Activated CD8-positive, alpha-beta memory T cell treated with anti-CD3 and anti-CD28 coated beads for 48 hours (primary cell): ENCODE results near the gene FXYD6.

Experiments
- DNase-seq, 3 experiments: peaks; one replicate each; pipeline ENCODE4 v3.0.0-alpha.2; 2020; ENCODE audit warnings: low read depth in 2 of 3, low spot score in 2 of 3

FXYD6 gene

GRCh38 chr11:117831661-117832415 lies 44.6 kb downstream of the FXYD6 start:
- no peak for DNase-seq

GRCh38 chr11:117830674-117831351 lies 45.6 kb downstream of the FXYD6 start:
- DNase-seq: no peak

DNA sequence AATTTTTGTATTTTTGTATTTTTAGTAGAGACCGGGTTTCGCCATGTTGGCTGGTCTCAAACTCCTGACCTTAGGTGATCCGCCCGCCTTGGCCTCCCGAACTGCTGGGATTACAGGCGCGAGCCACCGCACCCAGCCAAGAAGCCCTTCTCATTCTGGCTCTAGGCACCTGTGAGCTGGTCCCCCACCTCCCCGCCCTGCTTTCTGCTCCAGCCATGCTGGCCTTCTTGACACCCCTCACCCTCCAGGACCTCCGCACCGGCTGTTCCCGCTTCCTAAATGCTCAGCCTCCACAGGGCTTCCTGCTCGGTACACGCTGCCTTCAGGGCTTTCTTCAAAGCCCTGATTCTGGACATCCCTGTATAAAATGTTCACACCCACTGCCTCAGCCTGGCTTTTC lies 46.4 kb downstream of the FXYD6 start:
- DNase-seq: no peak

DNA sequence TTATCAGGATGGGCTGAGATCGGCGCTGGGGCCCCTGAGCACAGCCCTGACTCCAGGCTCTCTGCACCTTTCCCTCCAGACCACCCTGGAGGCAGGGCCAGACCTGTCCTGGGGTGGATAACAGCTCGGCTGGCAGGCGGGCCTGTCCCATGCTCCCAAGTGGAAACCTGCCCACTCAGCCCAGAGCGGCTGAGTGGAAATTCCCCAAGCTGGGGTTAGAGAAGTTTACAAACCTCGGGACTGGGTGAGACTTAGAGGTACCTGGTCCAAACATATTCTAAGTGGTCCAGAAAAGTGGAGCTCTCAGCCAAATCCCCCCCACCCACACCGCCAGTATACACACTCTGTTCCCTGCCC lies 47.1 kb downstream of the FXYD6 start:
- no peak for DNase-seq

DNA sequence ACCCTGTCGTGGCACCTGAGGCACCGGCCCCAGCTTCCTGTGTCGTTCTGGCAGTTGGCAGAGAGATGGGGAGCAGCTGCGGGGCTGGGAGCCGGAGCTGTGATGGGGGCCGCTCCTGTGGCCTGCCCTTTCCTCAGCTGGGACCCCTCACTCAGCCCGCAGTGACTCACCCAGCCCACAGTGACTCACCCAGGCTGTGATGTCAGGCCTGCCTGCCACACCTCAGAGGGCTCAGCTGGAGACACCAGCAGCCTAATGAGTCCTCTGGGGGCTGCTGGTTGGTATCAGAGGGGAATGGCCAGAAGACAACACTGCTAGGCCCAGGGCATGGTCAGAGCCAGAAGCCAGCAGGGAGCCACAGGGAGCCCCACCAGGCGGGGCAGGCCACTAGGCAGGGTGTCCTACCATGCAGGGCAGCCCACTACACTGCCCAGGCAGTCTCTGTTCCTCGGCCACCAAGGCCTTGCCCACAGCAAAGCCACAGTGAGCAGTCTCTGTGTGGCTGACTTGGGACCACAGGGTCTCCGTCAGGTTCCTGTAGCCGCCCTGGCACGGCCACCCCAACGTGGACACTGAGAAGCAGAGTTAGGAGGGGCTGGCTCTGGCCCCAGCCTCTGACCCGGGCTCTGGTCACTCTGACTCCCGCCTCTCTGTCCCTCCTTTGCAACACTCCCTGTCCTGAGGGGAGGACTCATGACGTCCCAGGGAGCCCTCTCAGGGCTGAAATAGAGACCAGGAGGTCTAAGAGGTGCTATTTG lies 47.7 kb downstream of the FXYD6 start:
- peak; percentile 56 to 85 (median 68) for DNase-seq

GRCh38 chr11:117827521-117828511 lies 48.6 kb downstream of the FXYD6 start:
- DNase-seq: no peak

DNA sequence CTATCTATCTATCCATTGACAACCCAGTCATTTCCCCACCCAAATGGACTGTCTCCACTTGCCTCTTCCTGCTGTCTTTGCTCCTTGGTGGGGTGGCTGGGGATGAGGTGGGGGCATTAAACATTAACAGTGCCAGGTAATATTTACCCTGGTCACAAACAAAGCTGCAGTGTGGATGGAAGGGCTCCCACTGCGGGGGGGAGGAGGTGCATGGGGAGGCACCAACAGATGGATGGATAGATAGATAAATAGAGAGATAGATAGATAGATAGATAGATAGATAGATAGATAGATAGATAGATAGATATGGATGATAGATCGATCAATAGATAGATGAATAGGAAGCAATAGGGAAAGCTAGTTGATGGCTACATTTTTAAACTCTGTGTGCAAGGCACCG lies 49.6 kb downstream of the FXYD6 start:
- no peak for DNase-seq

DNA sequence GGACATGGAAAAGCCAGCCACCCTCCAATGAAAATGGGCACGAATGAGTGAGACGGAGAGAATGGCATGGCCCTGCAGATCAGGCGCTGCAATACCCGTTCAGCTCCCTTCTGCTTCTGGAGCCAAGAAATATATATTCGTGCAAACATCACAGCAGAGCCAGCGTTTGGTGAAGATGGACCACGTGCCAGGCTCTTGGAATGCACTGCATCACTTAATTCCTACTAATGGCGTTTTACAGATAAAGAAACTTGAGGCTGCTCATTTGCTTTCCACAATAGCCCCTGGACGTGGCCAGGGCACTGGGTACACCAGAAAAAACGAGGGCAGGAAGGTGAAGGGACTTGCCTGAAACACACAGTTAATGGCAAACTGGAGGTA lies 50.3 kb downstream of the FXYD6 start:
- no peak for DNase-seq

- DNase-seq: no peak
Measured at GRCh38 chr11:117825538-117826189, 50.8 kb downstream of the FXYD6 start.

- no peak for DNase-seq
Measured at GRCh38 chr11:117824571-117825537, 51.6 kb downstream of the FXYD6 start, which contains the start of gene FXYD2. TSS of gene FXYD2 (minus strand) at chr11:117824744. CDS start at chr11:117824678, 66 bp downstream.

- DNase-seq: no peak
Measured at GRCh38 chr11:117823946-117824420, 52.5 kb downstream of the FXYD6 start.

- DNase-seq: no peak
Measured at GRCh38 chr11:117823294-117823945, 53.0 kb downstream of the FXYD6 start.

DNA sequence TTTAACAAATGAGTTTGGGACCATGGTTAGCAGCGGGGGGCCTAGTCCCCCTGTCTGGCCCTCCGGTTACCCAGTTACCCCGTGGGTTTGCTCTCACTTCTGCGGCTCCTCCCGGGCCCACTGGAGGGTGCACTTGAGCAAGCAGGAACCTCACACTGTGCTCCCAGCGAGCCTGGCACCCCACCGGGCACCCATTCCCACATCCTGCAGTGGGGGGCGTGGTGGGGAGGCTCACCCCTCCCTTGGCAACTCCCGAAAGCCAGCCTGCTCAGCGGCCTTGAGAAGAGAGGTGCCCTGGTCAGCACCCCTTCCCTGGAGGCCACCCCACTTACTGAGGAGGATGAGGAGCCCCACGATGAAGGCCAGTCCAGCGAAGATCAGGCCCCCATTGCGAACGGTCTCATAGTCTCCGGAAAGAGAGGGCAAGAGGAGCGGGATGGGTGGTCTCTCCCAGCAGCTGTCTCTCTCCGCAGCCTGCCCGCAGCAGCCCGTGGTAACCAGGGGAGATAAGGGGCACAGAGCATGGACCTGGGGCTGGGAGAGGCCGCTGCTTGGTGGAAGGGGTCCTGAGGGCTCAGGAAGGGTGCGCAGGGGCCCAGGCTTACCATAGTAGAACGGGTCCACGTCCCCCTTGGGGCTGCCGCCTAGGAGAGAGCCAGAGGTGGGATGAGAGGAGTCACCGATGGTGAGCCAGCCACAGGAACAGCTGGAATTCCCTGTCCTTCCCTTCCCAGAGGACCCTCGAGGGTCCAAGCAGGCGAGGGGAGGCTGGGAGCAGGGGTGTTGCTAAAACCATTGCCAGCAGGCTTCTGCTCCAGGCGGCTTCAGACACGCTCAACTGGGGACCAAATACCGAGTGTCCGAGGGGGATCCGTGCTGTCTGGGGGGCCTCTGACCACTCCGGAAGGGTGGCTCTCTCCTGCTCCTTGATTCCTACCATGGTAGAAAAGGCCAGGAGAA lies 54.1 kb downstream of the FXYD6 start:
- peak in 1 of 3 experiments; percentile 46 for DNase-seq

DNA sequence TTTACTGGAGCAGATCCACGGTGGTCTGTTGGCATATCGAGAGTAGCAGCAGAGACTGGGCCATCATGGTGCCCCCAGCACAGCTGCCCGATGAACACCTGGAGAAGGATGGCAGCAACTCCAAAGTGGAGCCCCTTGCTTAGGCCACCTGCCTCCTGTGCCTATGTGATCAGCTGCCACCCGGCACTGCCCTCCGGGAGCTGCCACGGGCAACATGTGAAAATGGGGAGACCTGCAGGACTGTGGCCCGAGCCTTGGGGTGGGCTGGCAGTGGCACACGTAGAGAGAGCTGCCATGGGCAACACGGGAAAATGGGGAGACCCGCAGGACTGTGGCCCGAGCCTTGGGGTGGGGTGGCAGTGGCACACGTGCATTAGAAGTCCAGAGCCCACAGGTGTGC lies 55.0 kb downstream of the FXYD6 start:
- no peak for DNase-seq

- no peak for DNase-seq
Measured at GRCh38 chr11:117820516-117820915, 55.9 kb downstream of the FXYD6 start.

DNA sequence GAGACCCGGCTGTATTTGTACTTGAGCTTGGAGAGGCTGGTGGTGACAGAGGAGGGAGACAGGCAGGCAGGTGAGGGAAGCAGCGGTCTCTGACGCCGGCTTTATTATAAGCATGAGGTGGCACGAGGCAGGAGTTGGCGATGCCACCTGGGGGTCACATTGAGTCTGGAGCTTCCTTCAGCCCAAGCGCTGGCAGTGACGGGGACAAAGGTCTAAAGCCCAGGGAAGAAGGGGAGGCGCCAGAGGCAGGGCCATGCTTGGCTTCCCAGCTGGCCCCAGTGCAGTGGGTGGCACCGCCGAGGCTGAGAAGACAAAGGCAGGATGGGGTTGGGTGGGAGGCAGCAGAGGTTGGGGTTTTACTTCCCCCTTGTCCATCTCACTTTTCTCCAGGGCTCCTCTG lies 56.4 kb downstream of the FXYD6 start:
- DNase-seq: no peak
